T-helper 1 cell treated with Interleukin-12 subunit alpha and Interleukin-12 subunit beta and Interleukin-4 antibody, amounts not matched to agents 30 μg/mL and 1 μg/mL, for 36 hours (primary cell): ENCODE measurements around the gene SLIT3.
"Not testable (repeated sequence)": the region's sequence is repeated elsewhere in the genome, so short reads cannot be mapped to it uniquely, and the experiment has no call there.

Experiments
- H3K27ac Mint-ChIP-seq: one replicate; pipeline ENCODE4 v1.8.0; 2021; ENCODE audit warnings: mild to moderate bottlenecking, mixed read lengths
- H3K27me3 Mint-ChIP-seq: one replicate; pipeline ENCODE4 v1.8.0; 2021; ENCODE audit warnings: low read depth, mixed read lengths
- H3K36me3 Mint-ChIP-seq: one replicate; pipeline ENCODE4 v1.8.0; 2021; ENCODE audit warnings: low read depth, mixed read lengths
- H3K4me1 Mint-ChIP-seq: one replicate; pipeline ENCODE4 v1.8.0; 2021; ENCODE audit warnings: low read depth, mixed read lengths
- H3K4me3 Mint-ChIP-seq: one replicate; pipeline ENCODE4 v1.8.0; 2021; ENCODE audit warnings: mild to moderate bottlenecking, moderate library complexity, mixed read lengths
- H3K9me3 Mint-ChIP-seq: one replicate; pipeline ENCODE4 v1.8.0; 2021; ENCODE audit warnings: mixed read lengths

SLIT3 gene

DNA sequence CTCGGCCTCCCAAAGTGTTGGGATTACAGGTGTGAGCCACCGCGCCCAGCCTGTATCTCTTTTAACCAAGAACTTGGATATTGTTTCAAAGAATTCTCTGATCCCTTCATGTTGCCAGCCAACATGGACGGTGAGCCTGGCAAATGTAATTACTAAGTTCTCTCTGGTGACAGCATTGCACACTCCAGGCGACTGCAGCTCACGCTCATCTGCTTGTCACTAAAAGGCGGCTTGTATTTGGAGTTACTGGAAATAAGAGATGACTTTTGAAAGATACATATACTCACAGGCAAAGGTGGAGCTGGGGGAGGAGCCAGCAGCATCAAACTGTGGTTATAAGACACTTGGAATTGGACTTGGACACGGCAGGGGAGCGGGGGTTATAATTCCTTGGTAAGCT is 172.3 kb downstream of the SLIT3 start:
- H3K4me1 Mint-ChIP-seq = no peaks in the 10 kb centered on the region

DNA sequence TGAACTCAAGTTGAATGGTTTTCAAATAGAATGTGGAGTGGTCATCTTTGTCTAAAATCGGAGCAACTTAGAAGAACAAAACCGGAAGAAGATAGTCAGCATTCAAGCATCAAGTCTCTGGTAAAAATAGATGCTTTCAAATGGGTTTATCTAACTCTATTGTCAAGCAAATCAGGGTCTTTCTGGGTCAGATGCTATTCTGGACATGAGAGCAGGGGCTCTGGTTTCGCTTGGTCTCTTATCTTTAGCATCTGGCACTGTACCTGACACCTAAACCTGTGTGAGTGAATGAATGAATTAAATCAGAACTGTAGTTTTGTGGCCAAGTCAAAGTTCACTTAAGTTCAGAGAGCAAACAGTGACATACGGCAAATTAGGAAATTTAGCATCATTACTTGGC is 173.5 kb downstream of the SLIT3 start:
- H3K27me3 Mint-ChIP-seq = no peaks in the 10 kb centered on the region

More for the DNA sequence above, 172.3 kb downstream of the SLIT3 start:
- no peak overlapping the region for H3K4me3 Mint-ChIP-seq
- H3K36me3 Mint-ChIP-seq = no peaks in the 10 kb centered on the region
- H3K9me3 Mint-ChIP-seq = no peaks in the 10 kb centered on the region
- no peak overlapping the region for H3K27ac Mint-ChIP-seq
- peaks cover 4% of the 10 kb centered on the region for H3K27me3 Mint-ChIP-seq

DNA sequence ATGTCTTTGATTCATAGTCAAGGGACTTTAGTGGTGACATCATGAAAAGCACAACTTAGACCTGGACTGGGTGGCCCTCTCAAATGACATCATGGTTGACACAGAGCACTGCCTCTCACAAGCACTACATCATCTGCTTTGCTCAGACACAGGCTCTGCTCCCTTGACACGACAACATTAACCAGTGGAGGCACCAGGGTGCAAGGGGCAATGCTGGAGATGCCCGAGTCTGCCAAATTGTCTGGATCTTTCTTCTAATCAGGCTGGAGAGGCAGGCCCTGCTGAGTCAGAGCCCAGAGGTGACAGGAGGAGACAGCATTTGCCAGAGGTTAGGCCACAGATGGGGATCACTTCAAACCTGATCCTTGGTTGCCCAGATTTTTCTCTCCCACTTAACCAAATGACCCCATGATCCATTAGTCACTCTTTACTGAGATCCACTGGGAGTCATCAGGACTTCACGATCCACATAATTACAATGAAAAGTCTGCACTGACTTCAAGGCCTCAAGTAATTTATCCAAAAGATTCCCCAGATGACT is 174.4 kb downstream of the SLIT3 start:
- no peak overlapping the region for H3K27ac Mint-ChIP-seq
- H3K4me1 Mint-ChIP-seq = no peaks in the 10 kb centered on the region
- H3K27me3 Mint-ChIP-seq = no peaks in the 10 kb centered on the region
- no peaks in the 10 kb centered on the region for H3K9me3 Mint-ChIP-seq
- no peak overlapping the region for H3K4me3 Mint-ChIP-seq
- H3K36me3 Mint-ChIP-seq = no peaks in the 10 kb centered on the region

More for the DNA sequence above, 173.5 kb downstream of the SLIT3 start:
- H3K4me1 Mint-ChIP-seq = no peaks in the 10 kb centered on the region
- H3K4me3 Mint-ChIP-seq = no peak overlapping the region
- H3K36me3 Mint-ChIP-seq = no peaks in the 10 kb centered on the region
- no peak overlapping the region for H3K27ac Mint-ChIP-seq
- no peaks in the 10 kb centered on the region for H3K9me3 Mint-ChIP-seq

DNA sequence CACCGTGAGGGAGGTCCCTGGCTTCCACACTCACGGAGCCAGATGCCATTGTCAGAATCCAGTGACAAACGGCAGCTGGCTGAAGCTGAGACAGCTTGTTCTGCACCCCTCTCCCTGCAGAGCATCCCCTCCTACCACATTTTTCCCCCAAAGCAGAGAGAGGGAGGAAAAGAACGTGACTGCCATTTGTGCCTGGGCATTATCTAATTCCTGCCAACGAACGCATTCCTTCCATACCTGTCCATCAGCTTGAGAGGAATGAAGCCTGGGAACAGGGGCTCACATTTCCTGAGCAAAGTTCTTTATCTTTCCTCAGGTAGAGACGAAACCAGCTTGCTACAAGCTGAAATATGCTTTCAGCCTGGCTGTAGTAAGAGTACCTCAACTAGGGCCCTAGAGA is 175.4 kb downstream of the SLIT3 start:
- Mint-ChIP-seq H3K4me1 (no peaks in the 10 kb centered on the region), H3K36me3 (no peaks in the 10 kb centered on the region), H3K4me3 (no peak overlapping the region), H3K9me3 (no peaks in the 10 kb centered on the region), H3K27me3 (no peaks in the 10 kb centered on the region), H3K27ac (no peak overlapping the region)

DNA sequence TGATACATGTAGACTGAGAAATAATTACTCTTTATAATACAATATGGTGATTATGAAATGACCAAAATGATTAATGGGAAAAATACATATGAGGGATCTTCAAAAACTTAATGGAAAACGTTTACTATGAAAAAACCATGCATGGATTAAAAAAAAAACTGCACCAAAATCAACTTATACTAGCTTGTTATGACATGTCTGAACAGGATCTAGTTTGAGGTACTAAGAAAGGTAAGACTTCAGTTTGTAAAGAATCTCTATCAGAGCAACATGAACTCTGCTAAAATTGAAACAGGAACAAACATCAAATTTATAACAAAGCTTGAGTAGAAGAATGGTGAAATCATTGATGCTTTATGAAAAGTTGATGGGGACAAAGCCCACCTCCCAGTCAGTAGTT is 178.0 kb downstream of the SLIT3 start:
- H3K36me3 Mint-ChIP-seq = no peaks in the 10 kb centered on the region
- no peaks in the 10 kb centered on the region for H3K27me3 Mint-ChIP-seq
- no peak overlapping the region for H3K27ac Mint-ChIP-seq
- no peak overlapping the region for H3K4me3 Mint-ChIP-seq
- no peaks in the 10 kb centered on the region for H3K9me3 Mint-ChIP-seq
- H3K4me1 Mint-ChIP-seq = no peaks in the 10 kb centered on the region

DNA sequence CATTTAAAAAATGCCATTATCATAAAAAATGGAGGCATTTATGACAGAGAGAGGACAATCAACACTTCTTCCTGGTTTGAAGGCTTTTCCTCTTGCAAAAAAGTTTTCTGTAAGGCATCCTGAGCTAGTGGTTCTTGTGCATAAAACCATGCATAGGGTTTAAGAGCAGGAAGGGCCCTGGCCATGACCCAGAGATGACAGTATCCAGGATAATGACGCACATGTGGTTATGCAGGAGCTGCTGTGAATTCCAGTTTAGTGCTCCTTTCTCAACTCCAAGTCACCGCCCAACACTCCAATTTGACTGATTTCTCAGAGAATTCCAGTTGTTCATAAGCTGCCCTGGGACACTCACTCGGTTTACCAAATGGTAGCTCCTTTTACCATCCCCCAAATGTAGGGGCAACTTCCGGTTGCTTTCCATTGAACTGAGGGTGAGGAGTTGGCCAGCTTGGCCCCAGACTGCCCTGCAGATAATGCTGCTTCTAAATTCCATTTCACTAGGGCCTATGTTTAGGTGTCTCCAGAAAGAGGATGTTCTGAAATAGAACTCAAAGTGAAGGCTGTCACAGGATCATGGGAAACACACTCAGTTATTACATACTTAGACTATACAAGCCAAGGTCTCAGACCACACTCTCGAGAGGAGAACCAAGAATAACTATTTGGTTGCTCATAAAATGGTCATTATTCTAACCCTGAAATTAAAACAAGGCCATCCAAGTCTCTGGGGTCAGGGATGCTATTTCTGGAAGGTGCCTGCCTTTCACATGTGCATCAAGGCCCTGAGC is 179.1 kb downstream of the SLIT3 start:
- no peaks in the 10 kb centered on the region for H3K4me1 Mint-ChIP-seq
- no peaks in the 10 kb centered on the region for H3K9me3 Mint-ChIP-seq
- no peak overlapping the region for H3K4me3 Mint-ChIP-seq
- H3K27me3 Mint-ChIP-seq = no peaks in the 10 kb centered on the region
- H3K27ac Mint-ChIP-seq = no peak overlapping the region
- H3K36me3 Mint-ChIP-seq = no peaks in the 10 kb centered on the region

DNA sequence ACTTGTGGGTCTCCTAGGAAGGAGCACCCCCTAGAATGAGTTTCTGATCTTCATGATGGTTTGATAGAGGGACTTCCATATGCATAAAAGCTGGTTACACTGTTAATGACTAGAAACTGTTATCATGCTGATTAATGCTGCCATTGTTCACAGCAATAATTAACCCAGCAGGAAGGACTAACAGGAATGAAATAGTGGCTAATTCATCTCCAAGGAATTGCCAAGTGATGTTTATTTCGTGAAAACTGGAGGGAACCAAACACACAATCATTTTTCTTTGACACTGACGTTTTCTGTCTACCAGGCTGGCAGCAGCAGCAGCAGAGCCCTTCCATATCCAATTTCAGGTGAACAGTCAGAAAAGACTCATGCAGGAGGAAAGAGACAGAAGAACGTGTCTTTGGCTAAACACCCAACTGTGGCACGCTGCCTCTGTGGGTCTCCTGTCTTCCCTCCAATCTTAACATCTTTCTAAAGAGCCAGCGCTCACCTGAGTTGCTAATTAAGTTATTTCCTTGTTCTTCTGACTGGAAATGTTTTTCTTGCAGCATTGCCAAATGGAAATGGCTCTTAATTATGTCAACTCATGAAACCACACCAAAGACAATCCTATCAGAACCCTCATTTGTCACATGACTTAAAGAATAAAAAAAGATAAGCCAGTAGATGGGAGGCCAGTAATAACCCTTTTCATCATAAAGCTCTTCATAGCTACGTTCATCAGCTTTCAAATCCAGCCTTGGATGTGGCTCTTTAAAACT is 181.5 kb downstream of the SLIT3 start:
- no peaks in the 10 kb centered on the region for H3K9me3 Mint-ChIP-seq
- no peaks in the 10 kb centered on the region for H3K36me3 Mint-ChIP-seq
- H3K4me1 Mint-ChIP-seq = no peaks in the 10 kb centered on the region

DNA sequence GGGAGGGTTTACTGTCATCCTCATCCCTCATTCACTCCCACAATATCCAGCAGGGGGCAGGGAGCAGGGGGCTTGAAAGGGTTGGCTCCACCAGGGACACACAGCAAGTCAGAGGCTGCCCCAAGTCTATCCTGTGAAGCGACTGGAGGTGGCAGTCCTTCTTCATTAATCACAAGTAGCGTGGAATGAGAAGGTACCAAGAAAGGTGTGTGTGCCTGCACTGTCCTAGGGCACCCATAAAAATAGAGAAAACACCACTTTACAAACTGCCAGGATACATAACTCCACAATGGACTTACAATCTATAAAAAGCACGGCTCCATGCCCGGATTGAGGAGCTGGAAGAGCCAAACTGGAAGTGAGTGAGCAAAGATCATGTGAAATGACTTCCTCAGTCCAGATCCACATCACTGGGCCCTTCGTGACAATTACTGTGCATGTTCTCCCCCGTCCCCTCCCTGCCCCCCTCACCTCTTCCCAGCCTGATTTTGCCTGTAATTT is 183.9 kb downstream of the SLIT3 start:
- no peaks in the 10 kb centered on the region for H3K9me3 Mint-ChIP-seq
- H3K4me1 Mint-ChIP-seq = no peaks in the 10 kb centered on the region
- no peak overlapping the region for H3K4me3 Mint-ChIP-seq
- H3K27ac Mint-ChIP-seq = no peak overlapping the region
- H3K36me3 Mint-ChIP-seq = no peaks in the 10 kb centered on the region
- H3K27me3 Mint-ChIP-seq = no peaks in the 10 kb centered on the region

More for the DNA sequence above, 181.5 kb downstream of the SLIT3 start:
- no peak overlapping the region for H3K4me3 Mint-ChIP-seq
- H3K27me3 Mint-ChIP-seq = no peaks in the 10 kb centered on the region
- no peak overlapping the region for H3K27ac Mint-ChIP-seq

DNA sequence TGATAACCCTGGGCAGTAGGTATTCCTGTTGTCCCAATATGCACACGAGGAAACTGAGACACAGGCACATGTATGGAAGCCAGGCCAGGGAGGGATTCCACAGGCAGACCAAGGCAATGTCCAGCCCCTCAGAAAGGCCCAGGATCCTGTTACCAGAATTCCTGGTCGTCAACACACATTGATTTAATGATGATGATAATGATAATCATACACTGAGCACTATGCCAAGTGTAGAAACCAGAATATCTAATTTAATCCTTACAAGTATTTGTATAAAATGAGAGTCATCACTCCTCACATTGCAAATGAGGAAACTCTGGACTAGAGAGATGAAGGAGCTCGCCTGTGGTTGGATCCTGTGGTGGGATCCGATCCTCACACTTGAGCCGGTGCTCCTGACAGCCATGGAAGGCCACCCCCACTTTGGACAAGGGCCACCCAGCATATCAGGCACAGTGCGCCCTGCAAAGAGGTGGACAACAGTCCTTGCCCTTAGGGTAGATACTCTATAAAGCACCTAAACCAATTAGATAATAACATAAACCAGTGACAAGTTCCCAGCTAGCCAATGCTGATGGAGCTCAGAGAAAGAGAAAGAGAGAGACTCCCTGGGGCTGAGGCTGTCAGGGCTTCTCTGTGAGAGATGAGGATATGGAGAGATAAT is 185.3 kb downstream of the SLIT3 start:
- no peaks in the 10 kb centered on the region for H3K36me3 Mint-ChIP-seq
- H3K4me3 Mint-ChIP-seq = no peak overlapping the region
- no peaks in the 10 kb centered on the region for H3K4me1 Mint-ChIP-seq
- H3K9me3 Mint-ChIP-seq = no peaks in the 10 kb centered on the region
- no peak overlapping the region for H3K27ac Mint-ChIP-seq
- H3K27me3 Mint-ChIP-seq = no peaks in the 10 kb centered on the region

DNA sequence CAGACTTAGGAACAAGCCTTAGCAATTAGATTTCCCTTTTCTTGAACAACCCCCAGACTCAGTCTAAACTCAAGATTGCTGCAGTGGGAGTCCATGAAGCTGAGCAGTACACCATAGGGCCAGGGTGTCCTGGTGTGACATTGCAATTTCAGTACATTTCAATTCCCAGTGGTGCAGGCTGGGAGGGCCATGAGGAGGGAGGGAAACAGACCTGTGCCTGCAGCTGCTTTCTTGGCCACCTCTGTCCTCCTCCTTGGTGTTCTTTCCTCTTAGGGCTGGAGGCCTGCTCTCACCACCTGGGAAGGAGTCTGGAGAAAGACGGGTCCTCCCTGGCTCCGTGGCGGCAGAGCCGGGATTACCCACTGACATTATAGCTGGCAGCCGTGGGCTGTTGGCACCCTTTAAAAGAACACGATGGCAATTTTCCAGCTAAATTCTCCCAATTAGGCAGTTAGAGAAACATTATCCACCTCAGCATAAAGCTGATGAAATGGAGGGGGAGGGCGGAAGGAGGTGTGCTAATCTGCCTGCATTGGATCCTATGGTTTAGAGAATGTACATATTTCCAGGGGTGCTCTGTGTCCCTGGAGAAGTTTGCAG is 186.4 kb downstream of the SLIT3 start:
- no peaks in the 10 kb centered on the region for H3K27me3 Mint-ChIP-seq
- H3K9me3 Mint-ChIP-seq = no peaks in the 10 kb centered on the region
- H3K4me1 Mint-ChIP-seq = no peaks in the 10 kb centered on the region
- H3K27ac Mint-ChIP-seq = no peak overlapping the region
- H3K36me3 Mint-ChIP-seq = no peaks in the 10 kb centered on the region
- H3K4me3 Mint-ChIP-seq = no peak overlapping the region

DNA sequence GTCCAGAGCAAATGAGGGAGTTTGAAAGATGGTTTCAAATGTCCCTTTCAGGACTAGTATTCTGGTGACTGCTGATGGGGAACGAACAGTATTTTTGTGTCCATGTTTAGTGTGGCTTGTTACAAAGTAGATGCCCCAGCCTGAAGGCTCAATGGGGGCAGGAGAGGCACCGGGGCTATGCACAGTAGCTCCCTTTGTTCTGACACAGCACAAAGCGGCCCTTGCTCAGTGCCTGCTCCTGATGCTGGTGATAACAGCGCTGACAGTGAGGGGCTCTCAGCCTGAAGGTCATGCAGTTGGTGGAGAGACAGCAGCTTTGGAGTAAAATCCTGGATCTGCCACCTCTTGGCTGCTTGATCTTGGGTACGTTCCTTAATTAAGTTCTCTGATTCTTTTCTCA is 188.9 kb downstream of the SLIT3 start:
- Mint-ChIP-seq H3K4me1 (no peaks in the 10 kb centered on the region), H3K4me3 (no peak overlapping the region), H3K9me3 (no peaks in the 10 kb centered on the region), H3K36me3 (no peaks in the 10 kb centered on the region), H3K27me3 (no peaks in the 10 kb centered on the region), H3K27ac (no peak overlapping the region)

DNA sequence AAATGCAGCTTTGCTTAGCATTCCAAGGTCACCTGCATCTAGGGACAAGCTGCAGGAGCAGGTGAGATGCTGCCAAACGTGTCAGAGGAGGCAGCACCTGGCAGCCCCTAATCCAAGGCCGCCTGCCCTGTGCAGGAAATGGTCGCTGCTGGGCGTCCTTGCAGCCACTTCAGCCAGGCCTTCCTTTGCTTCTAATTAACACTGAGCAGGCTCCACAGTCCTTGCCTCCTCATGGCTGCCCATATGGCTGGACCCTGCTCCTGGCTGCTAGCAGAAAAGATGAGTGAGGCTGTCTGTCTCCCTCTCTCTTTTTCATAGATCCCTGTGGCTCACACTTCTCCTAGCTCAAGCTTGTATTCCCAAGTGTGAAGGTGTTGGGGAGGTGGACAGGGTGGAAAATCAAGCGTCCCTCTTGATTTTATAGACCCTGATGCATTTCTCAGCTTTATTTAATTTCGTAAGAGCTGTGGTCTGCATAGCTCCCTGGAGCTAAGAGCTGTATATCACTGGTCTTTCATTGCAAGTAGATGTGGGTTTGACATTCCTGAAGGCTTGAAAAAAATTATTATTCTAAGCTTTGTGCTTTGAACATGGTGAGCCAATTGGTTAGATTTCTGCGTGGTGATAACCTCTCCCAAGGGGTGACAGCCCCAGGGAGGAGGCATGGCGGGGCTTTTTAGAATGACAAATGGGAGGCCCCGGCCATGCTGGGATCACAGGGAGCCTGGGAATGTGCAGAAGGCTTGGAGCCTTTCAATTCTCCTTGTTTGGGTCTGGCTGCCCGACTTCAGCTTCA is 193.8 kb downstream of the SLIT3 start:
- Mint-ChIP-seq H3K27me3 (no peaks in the 10 kb centered on the region), H3K4me3 (no peak overlapping the region), H3K27ac (no peak overlapping the region), H3K4me1 (no peaks in the 10 kb centered on the region), H3K36me3 (no peaks in the 10 kb centered on the region), H3K9me3 (no peaks in the 10 kb centered on the region)

DNA sequence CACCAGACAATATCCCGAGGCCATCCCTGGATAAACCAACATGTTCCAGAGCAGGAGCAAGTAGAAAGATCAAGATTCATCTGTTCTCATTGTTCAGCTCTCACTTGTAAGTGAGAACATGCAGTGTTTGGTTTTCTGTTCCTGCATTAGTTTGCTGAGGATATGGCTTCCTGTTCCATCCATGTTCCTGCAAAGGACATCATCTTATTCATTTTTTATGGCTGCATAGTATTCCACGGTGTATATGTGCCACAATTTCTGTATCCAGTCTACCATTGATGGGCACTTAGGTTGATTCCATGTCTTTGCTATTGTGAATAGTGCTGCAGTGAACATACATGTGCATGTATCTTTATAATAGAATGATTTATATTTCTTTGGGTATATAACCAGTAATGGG is 195.4 kb downstream of the SLIT3 start:
- not testable (repeated sequence) for H3K27ac Mint-ChIP-seq, H3K4me3 Mint-ChIP-seq, H3K4me1 Mint-ChIP-seq, H3K36me3 Mint-ChIP-seq, H3K9me3 Mint-ChIP-seq, H3K27me3 Mint-ChIP-seq
